IMR-90 (cell line): ENCODE data around the gene CUL1. TPM values are rescaled to one million over a fixed set of nuclear protein-coding genes. Genes with fewer than 3 reads are reported as not detected.

Experiments
- ATAC-seq: fragments of 200-7000 bp; cut with Tn5 transposase; 2 replicates; pipeline ENCODE4 v1.9.1; 2020; ENCODE audit warnings: low read depth, mild to moderate bottlenecking, moderate library complexity
- BruUV-seq: library from RNA; stranded (reverse); fragments of 400-500 nt; replicated peaks from 2 replicates; lab custom pipeline; 2021; lab: Mats Ljungman, UMichigan
- CTCF ChIA-PET: fragments of 300-600 bp; formaldehyde crosslinking; extraction: SDS; loops from one replicate; lab custom pipeline; 2021; ENCODE audit warnings: antibody characterized with exemption; lab: Yijun Ruan, JAX
- POLR2A ChIA-PET: fragments of 300-600 bp; sonication (Branson Sonifier 250); formaldehyde crosslinking; loops from one replicate; lab custom pipeline; 2022; ENCODE audit warnings: antibody characterized with exemption; ENCODE audit not compliant: unreplicated experiment; lab: Charles Lee
- DNase-seq: peaks from one replicate; pipeline ENCODE4 v3.0.0; 2013
- H2AFZ ChIP-seq: replicated peaks from 2 replicates; pipeline ENCODE3; 2013; ENCODE audit warnings: low read length, mild to moderate bottlenecking; ENCODE audit not compliant: poor library complexity
- H2AK5ac ChIP-seq: 2 replicates; pipeline ENCODE4 v1.6.1; 2013; ENCODE audit warnings: low read depth, low read length, inconsistent platforms
- H2AK9ac ChIP-seq: replicated peaks from 2 replicates; pipeline ENCODE3; 2013; ENCODE audit warnings: mild to moderate bottlenecking, low read depth, low read length, moderate library complexity; ENCODE audit not compliant: poor library complexity
- H2BK120ac ChIP-seq: 2 replicates; pipeline ENCODE4 v1.6.1; 2013; ENCODE audit warnings: low read depth, low read length, inconsistent platforms
- H2BK15ac ChIP-seq: 3 replicates; pipeline ENCODE4 v1.6.1; 2013; ENCODE audit warnings: low read depth, low read length, inconsistent platforms
- H2BK20ac ChIP-seq: 2 replicates; pipeline ENCODE4 v1.6.1; 2013; ENCODE audit warnings: low read depth, mild to moderate bottlenecking, inconsistent platforms, low read length, moderate library complexity
- H2BK5ac ChIP-seq: 2 replicates; pipeline ENCODE4 v1.6.1; 2013; ENCODE audit warnings: mild to moderate bottlenecking, low read depth, low read length, inconsistent platforms; ENCODE audit not compliant: poor library complexity, severe bottlenecking
- H3K14ac ChIP-seq: replicated peaks from 2 replicates; pipeline ENCODE4 v1.6.1; 2013; ENCODE audit warnings: low read depth, low read length, inconsistent platforms
- H3K18ac ChIP-seq: 2 replicates; pipeline ENCODE4 v1.6.1; 2013; ENCODE audit warnings: low read depth, low read length, control low read depth
- H3K23ac ChIP-seq: 2 replicates; pipeline ENCODE4 v1.6.1; 2013; ENCODE audit warnings: low read depth, low read length, inconsistent platforms
- H3K27ac ChIP-seq: 2 replicates; pipeline ENCODE4 v1.5.1; 2013; ENCODE audit warnings: mild to moderate bottlenecking, control low read depth, low read length; ENCODE audit not compliant: insufficient read depth
- H3K27me3 ChIP-seq: 2 replicates; pipeline ENCODE4 v1.6.1; 2013; ENCODE audit warnings: low read length; ENCODE audit not compliant: control insufficient read depth, insufficient read depth
- H3K36me3 ChIP-seq: 2 replicates; pipeline ENCODE4 v1.6.1; 2013; ENCODE audit warnings: low read length, mixed read lengths; ENCODE audit not compliant: control insufficient read depth, insufficient read depth
- H3K4ac ChIP-seq: 2 replicates; pipeline ENCODE4 v1.6.1; 2013; ENCODE audit warnings: low read depth, low read length, inconsistent platforms
- H3K4me1 ChIP-seq: 2 replicates; pipeline ENCODE4 v1.6.1; 2013; ENCODE audit warnings: low read length, mixed read lengths; ENCODE audit not compliant: control insufficient read depth, insufficient read depth
- H3K4me2 ChIP-seq: 2 replicates; pipeline ENCODE4 v1.6.1; 2013; ENCODE audit warnings: low read depth, mild to moderate bottlenecking, control low read depth, low read length, moderate library complexity
- H3K4me3 ChIP-seq: 2 replicates; pipeline ENCODE4 v1.5.1; 2013; ENCODE audit warnings: low read depth, mild to moderate bottlenecking, control low read depth, low read length, moderate library complexity; ENCODE audit not compliant: insufficient read depth
- H3K56ac ChIP-seq: 2 replicates; pipeline ENCODE4 v1.6.1; 2013; ENCODE audit warnings: low read length, inconsistent platforms; ENCODE audit not compliant: insufficient read depth; ENCODE audit errors: extremely low read depth
- H3K79me1 ChIP-seq, 2 experiments: 2 replicates each; pipeline ENCODE4 v1.6.1; 2013; ENCODE audit warnings: low read length in 2 of 2, inconsistent platforms in 1 of 2, low read depth in 1 of 2
- H3K9ac ChIP-seq: 2 replicates; pipeline ENCODE4 v1.6.1; 2013; ENCODE audit warnings: low read depth, low read length, control low read depth
- H3K9me1 ChIP-seq: 2 replicates; pipeline ENCODE4 v1.6.1; 2013; ENCODE audit warnings: low read length, inconsistent platforms; ENCODE audit not compliant: insufficient read depth
- H3K9me3 ChIP-seq: 2 replicates; pipeline ENCODE4 v1.6.1; 2013; ENCODE audit warnings: low read length; ENCODE audit not compliant: control insufficient read depth, insufficient read depth
- H4K20me1 ChIP-seq: 2 replicates; pipeline ENCODE4 v1.6.1; 2013; ENCODE audit warnings: low read length, inconsistent platforms; ENCODE audit not compliant: insufficient read depth
- H4K5ac ChIP-seq: 2 replicates; pipeline ENCODE4 v1.6.1; 2013; ENCODE audit warnings: mild to moderate bottlenecking, low read depth, low read length, control low read depth
- H4K8ac ChIP-seq, 2 experiments: 2 replicates each; pipeline ENCODE4 v1.6.1; 2013; ENCODE audit warnings: low read depth in 2 of 2, low read length in 2 of 2, control low read depth in 1 of 2, inconsistent platforms in 1 of 2
- H4K91ac ChIP-seq: 2 replicates; pipeline ENCODE4 v1.6.1; 2013; ENCODE audit warnings: low read depth, low read length, inconsistent platforms; ENCODE audit not compliant: insufficient read depth
- BHLHE40 ChIP-seq: fragments of 150-350 bp; IDR thresholded peaks from 2 replicates; pipeline ENCODE4 v1.6.1; 2016; ENCODE audit warnings: mild to moderate bottlenecking, low read depth, low read length
- CEBPB ChIP-seq: IDR thresholded peaks from 2 replicates; pipeline ENCODE4 v1.6.1; 2012; ENCODE audit warnings: low read depth, low read length, improper control_type of control experiment
- CHD1 ChIP-seq: IDR thresholded peaks from 2 replicates; pipeline ENCODE4 v1.6.1; 2012; ENCODE audit warnings: low read depth, low read length, improper control_type of control experiment
- CTCF ChIP-seq: conservative IDR thresholded peaks from 2 replicates; pipeline ENCODE4 v1.5.1; 2012; ENCODE audit warnings: mild to moderate bottlenecking, low read depth, low read length, improper control_type of control experiment
- ELK1 ChIP-seq: fragments of 150-350 bp; IDR thresholded peaks from 2 replicates; pipeline ENCODE4 v1.6.1; 2016; ENCODE audit warnings: low read depth, mild to moderate bottlenecking, low read length, moderate library complexity, borderline replicate concordance
- FOS ChIP-seq: fragments of 150-350 bp; IDR thresholded peaks from 2 replicates; pipeline ENCODE4 v1.6.1; 2016; ENCODE audit warnings: low read depth, low read length
- MAFK ChIP-seq: IDR thresholded peaks from 2 replicates; pipeline ENCODE4 v1.6.1; 2012; ENCODE audit warnings: low read depth, low read length, improper control_type of control experiment
- MAZ ChIP-seq: IDR thresholded peaks from 2 replicates; pipeline ENCODE4 v1.6.1; 2012; ENCODE audit warnings: low read depth, mild to moderate bottlenecking, low read length, improper control_type of control experiment, moderate library complexity, borderline replicate concordance
- MXI1 ChIP-seq: IDR thresholded peaks from 2 replicates; pipeline ENCODE4 v1.6.1; 2012; ENCODE audit warnings: low read depth, mild to moderate bottlenecking, low read length, moderate library complexity, borderline replicate concordance
- NFE2L2 ChIP-seq: fragments of 150-350 bp; IDR thresholded peaks from 2 replicates; pipeline ENCODE4 v1.6.1; 2016; ENCODE audit warnings: low read depth, mild to moderate bottlenecking, low read length
- POLR2A ChIP-seq: IDR thresholded peaks from 2 replicates; pipeline ENCODE4 v1.6.1; 2012; ENCODE audit warnings: mild to moderate bottlenecking, low read depth, low read length
- RAD21 ChIP-seq: IDR thresholded peaks from 2 replicates; pipeline ENCODE4 v1.6.1; 2012; ENCODE audit warnings: low read length, improper control_type of control experiment
- RCOR1 ChIP-seq: IDR thresholded peaks from 2 replicates; pipeline ENCODE4 v1.6.1; 2012; ENCODE audit warnings: mild to moderate bottlenecking, low read length, improper control_type of control experiment; ENCODE audit not compliant: insufficient replicate concordance
- RFX5 ChIP-seq: IDR thresholded peaks from 2 replicates; pipeline ENCODE4 v1.8.0; 2012; ENCODE audit warnings: low read depth, mild to moderate bottlenecking, low read length, moderate library complexity
- SMC3 ChIP-seq: fragments of 150-350 bp; IDR thresholded peaks from 2 replicates; pipeline ENCODE4 v1.6.1; 2016; ENCODE audit warnings: low read depth, mild to moderate bottlenecking, antibody characterized with exemption, low read length, moderate library complexity
- USF2 ChIP-seq: fragments of 150-350 bp; IDR thresholded peaks from 2 replicates; pipeline ENCODE4 v1.6.1; 2017; ENCODE audit warnings: mild to moderate bottlenecking, antibody characterized with exemption, low read length, low read depth
- WGBS, 2 experiments: methylation state at CpG; one replicate each; pipeline versions ENCODE4 v1.1.5 to v1.1.7; 2013; ENCODE audit warnings: missing lambda C conversion rate in 2 of 2; ENCODE audit not compliant: insufficient read length in 1 of 2; ENCODE audit errors: extremely low coverage in 2 of 2; 5-methylcytosine and 5-hydroxymethylcytosine counted together
- dilution Hi-C: fragments of 300-500 bp; cut with HindIII; formaldehyde crosslinking; loops from one replicate; pipeline ENCODE4 v1.14.3; 2018; ENCODE audit warnings: low sequenced_read_pairs; ENCODE audit not compliant: unreplicated experiment
- in situ Hi-C: fragments of 300-500 bp; cut with MboI; formaldehyde crosslinking; loops from 3 replicates; pipeline ENCODE4 v1.14.3; 2019; ENCODE audit warnings: low sequenced_read_pairs, inconsistent platforms, mixed read lengths
- intact Hi-C: fragments of 100-400 bp; cut with micrococcal nuclease; formaldehyde crosslinking; loops from 2 replicates; pipeline ENCODE4 v1.10.0; 2022
- polyA plus RNA-seq, 3 experiments: library from polyadenylated mRNA; depleted of rRNA; stranded (reverse); fragments of >200 nt; gene quantifications; 2 replicates each; pipeline ENCODE4 v1.2.3, GENCODE V29; 2012; ENCODE audit warnings: low replicate concordance in 1 of 3
- total RNA-seq: library from RNA; depleted of rRNA; stranded (reverse); fragments of >200 nt; gene quantifications from 2 replicates; pipeline ENCODE4 v1.2.3, GENCODE V29; 2012

The CUL1 gene
- total and polyA plus RNA-seq, 2 of the 4 experiments (the other 2 are of a cell fraction), result 44.0 to 46.2 TPM

- 96% methylated on average over 8 of the region's 12 CpGs; no CpG with 5 or more reads in 1 of the 2 experiments for WGBS, 2 experiments
- in situ Hi-C loops, result no loop called here
- no peak for TF ChIP-seq CEBPB
- TF ChIP-seq ELK1, result no peak
- no peak for TF ChIP-seq BHLHE40
- no peak for TF ChIP-seq MAFK
- TF ChIP-seq MXI1, result no peak
- no peak for TF ChIP-seq SMC3
- TF ChIP-seq MAZ, result no peak
- no peak for TF ChIP-seq POLR2A
- TF ChIP-seq NFE2L2, result no peak
- no peak for TF ChIP-seq CTCF
- no peak for TF ChIP-seq RAD21
- TF ChIP-seq RFX5, result no peak
- no peak for TF ChIP-seq FOS
- no peak for TF ChIP-seq CHD1
- TF ChIP-seq USF2, result no peak
- no peak for TF ChIP-seq RCOR1
- ATAC-seq (no peak), DNase-seq (no peak)
- H3K56ac ChIP-seq, result no peak overlapping the region
- dilution Hi-C loops, result no loop called here
- ChIA-PET CTCF (no interaction called here), POLR2A (no interaction called here)
- no peak overlapping the region for H4K91ac ChIP-seq
- H3K9ac ChIP-seq, result no peak overlapping the region
- H4K5ac ChIP-seq, result no peak overlapping the region
- H2BK20ac ChIP-seq, result no peak overlapping the region
- no peak overlapping the region for H2AFZ ChIP-seq
- peaks cover 25% of the 10 kb centered on the region for H3K9me1 ChIP-seq
- H2BK15ac ChIP-seq, result no peak overlapping the region
- no peak overlapping the region for H2AK5ac ChIP-seq
- intact Hi-C loops, result no loop called here
- no peaks in the 10 kb centered on the region for H3K9me3 ChIP-seq
- H4K20me1 ChIP-seq, result peaks cover 85% of the 10 kb centered on the region
- H3K4me3 ChIP-seq, result no peak overlapping the region
- no peak overlapping the region for H3K18ac ChIP-seq
- no peaks in the 10 kb centered on the region; the same call in 1 of the 2 replicates for H3K36me3 ChIP-seq
- H4K8ac ChIP-seq, result no peak overlapping the region
- H3K27ac ChIP-seq, result no peak overlapping the region
- no peak overlapping the region for H2AK9ac ChIP-seq
- no peak overlapping the region for H2BK5ac ChIP-seq
- no peak overlapping the region for H3K4ac ChIP-seq
- peaks cover 14% of the 10 kb centered on the region for H3K4me1 ChIP-seq
- BruUV-seq, result no TSS peak
- no peak overlapping the region for H3K23ac ChIP-seq
- H3K14ac ChIP-seq, result no peak overlapping the region
- H2BK120ac ChIP-seq, result no peak overlapping the region
- no peaks in the 10 kb centered on the region for H3K27me3 ChIP-seq
- H3K79me1 ChIP-seq, result peaks cover 17 to 60% of the 10 kb centered on the region in 2 experiments
- H3K4me2 ChIP-seq, result no peak overlapping the region
Observed at GRCh38 chr7:148717266-148717793, 18.6 kb downstream of the CUL1 start.
